SU-DHL-6 (cell line): ENCODE data around the gene PPFIA2.

Experiments
- CTCF ChIP-seq: fragments of 200-600 bp; sonication (generic); IDR thresholded peaks from one replicate; pipeline ENCODE4 v1.5.1; 2017; ENCODE audit warnings: antibody characterized with exemption, mild to moderate bottlenecking, low read length, moderate library complexity; ENCODE audit not compliant: insufficient read depth, poor library complexity, severe bottlenecking
- EZH2phosphoT487 ChIP-seq: fragments of 200-600 bp; sonication (generic), shearing (Covaris generic); conservative IDR thresholded peaks from 2 replicates; pipeline ENCODE4 v1.6.1; 2018; ENCODE audit warnings: mild to moderate bottlenecking, antibody characterized with exemption, low read length, moderate library complexity, mixed read lengths

- no peak for TF ChIP-seq CTCF
- no peak for TF ChIP-seq EZH2phosphoT487
Measured at GRCh38 chr12:81332054-81332453, 427.1 kb downstream of the PPFIA2 start.
